GM12891 (cell line): ENCODE data around the gene CRISP2.
"Not testable (repeated sequence)": the region's sequence is repeated elsewhere in the genome, so short reads cannot be mapped to it uniquely, and the experiment has no call there.

Source experiments
- DNase-seq: peaks from one replicate; pipeline ENCODE4 v3.0.0; 2011; ENCODE audit warnings: low spot score; ENCODE audit not compliant: insufficient read length
- FAIRE-seq: peaks from 2 replicates; lab custom pipeline; 2011; peaks lifted over from hg19 to GRCh38; lab: Jason Lieb, UNC
- PAX5 ChIP-seq: IDR thresholded peaks from 2 replicates; pipeline ENCODE4 v1.6.1; 2011; ENCODE audit warnings: low read length, moderate library complexity, mild to moderate bottlenecking; ENCODE audit not compliant: insufficient read depth, severe bottlenecking
- POLR2A ChIP-seq: IDR thresholded peaks from 2 replicates; pipeline ENCODE4 v1.6.1; 2011; ENCODE audit warnings: low read depth, low read length, control low read depth
- POLR2AphosphoS5 ChIP-seq: IDR thresholded peaks from 2 replicates; pipeline ENCODE4 v1.6.1; 2011; ENCODE audit warnings: low read depth, low read length, control low read depth
- POU2F2 ChIP-seq: IDR thresholded peaks from 2 replicates; pipeline ENCODE4 v1.6.1; 2011; ENCODE audit warnings: low read depth, mild to moderate bottlenecking, control low read depth, low read length, moderate library complexity
- SPI1 ChIP-seq: IDR thresholded peaks from 2 replicates; pipeline ENCODE4 v1.6.1; 2011; ENCODE audit warnings: low read depth, low read length, control low read depth
- TAF1 ChIP-seq: IDR thresholded peaks from 2 replicates; pipeline ENCODE4 v1.6.1; 2011; ENCODE audit warnings: low read depth, low read length, control low read depth

CRISP2 gene

DNA sequence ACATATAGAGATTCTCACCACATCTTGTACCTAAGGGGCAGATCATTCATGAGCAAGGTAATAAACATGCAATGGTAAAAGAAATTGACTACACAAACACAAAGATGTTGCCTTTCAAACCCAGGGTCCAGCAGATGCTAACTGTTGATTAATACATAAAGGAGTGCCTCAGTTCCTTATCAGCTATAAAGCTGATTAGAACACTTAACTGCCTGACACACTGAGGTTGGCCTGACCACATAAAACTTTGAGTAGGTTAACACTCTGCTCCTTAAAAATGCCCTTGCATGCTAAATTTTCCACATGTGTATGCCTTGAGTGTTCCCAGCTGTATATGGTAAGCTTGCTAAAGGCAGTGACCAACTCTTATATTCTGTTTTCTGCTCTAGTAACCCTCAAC, 14.9 kb downstream of the CRISP2 start:
- TF ChIP-seq POLR2AphosphoS5 (no peak), SPI1 (no peak), POLR2A (no peak), PAX5 (no peak), POU2F2 (no peak), TAF1 (no peak)
- DNase-seq (no peak), FAIRE-seq (no peak)

DNA sequence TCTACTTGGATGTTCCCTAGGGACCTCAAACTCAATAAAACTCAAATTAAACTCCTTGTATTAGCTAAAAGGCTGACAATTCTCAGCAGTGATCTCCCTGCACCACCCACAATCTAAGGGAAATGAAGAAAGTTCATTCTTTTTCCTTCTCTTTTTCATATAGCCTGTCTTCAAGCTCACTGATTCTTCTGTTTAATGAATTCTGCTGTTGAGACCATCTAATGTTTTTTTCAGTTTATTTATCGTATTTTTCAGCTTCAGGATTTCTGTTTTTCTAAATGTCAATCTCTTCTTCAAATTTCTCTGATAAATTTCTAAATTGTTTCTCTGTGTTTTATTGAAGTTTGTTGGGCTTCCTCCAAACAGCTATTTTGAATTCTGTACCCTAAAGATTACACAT, 19.8 kb downstream of the CRISP2 start:
- TF ChIP-seq POU2F2, result no peak
- TF ChIP-seq POLR2A, result no peak
- no peak for TF ChIP-seq TAF1
- no peak for TF ChIP-seq SPI1
- TF ChIP-seq POLR2AphosphoS5, result no peak
- no peak for TF ChIP-seq PAX5
- DNase-seq (no peak), FAIRE-seq (no peak)

DNA sequence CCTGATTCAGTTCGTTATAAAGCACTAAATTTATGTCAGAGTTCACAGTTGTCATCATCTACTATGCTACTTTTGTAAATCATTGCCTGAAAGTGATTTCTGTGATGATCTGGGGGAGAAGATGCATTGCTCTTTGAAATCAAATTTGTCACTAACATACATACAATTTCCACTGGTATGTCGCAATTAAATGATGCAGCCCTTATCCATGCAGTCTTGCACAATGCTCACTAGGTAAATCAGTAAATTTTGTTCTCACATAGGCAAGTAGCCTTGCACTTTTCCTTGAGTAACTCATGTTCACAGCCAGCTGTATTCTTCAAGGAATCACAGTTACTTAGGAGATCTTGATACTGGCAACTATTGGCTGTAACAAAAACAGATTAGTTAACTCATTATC, 20.8 kb downstream of the CRISP2 start:
- FAIRE-seq, result no peak
- no peak for DNase-seq
- TF ChIP-seq POLR2AphosphoS5, result no peak
- no peak for TF ChIP-seq POLR2A
- no peak for TF ChIP-seq TAF1
- no peak for TF ChIP-seq PAX5
- TF ChIP-seq SPI1, result no peak
- no peak for TF ChIP-seq POU2F2

DNA sequence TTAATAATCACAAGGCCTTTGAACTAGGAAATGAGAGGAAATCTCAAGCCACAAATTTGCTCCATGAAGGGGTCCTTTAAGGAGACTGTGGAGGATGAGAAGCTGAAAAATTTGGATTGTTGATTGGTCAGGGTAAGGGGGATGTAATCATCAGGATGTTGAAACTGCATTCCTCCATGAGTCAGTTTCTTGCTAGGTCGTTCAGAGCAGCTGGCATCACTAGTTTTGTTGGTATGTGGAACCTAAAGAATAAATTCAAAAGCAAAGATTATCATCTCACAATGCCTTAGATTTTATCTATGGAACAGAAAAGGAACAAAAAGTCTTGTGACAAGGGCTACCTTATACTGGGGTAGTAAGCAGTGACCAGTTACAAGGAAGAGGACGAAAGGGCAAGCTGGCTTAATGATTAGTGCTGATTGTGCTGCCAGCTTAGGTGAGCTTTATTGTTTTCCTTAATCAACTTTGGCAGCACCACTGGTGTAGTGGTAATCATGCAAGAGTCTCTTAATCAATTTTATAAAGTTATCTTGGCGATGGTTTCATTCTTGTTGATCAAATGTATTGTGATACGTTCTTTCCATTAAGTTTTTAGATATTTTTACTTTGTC, 36.6 kb downstream of the CRISP2 start:
- DNase-seq (no peak), FAIRE-seq (no peak)
- TF ChIP-seq SPI1 (no peak), POLR2A (no peak), POU2F2 (no peak), PAX5 (no peak), TAF1 (no peak), POLR2AphosphoS5 (no peak)

DNA sequence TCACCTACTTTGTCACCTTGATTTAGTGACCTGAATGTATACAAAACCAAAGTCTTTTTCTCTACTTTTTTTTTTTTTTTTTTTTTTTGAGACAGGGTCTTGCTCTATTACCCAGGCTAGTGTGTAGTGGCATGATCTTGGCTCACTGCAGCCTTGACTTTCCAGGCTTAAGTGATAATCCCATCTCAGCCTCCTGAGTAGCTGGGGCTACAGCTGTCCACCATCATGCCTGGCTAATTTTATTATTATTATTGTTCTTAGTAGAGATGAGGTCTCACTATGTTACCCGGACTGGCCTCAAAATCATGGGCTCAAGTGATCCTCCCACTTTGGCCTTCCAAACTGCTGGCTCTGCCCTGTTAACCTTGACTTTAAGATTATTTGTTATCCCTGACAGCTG, 37.5 kb downstream of the CRISP2 start:
- no peak for DNase-seq
- FAIRE-seq, result no peak
- TF ChIP-seq POLR2A (no peak), SPI1 (no peak), POLR2AphosphoS5 (no peak), TAF1 (no peak), POU2F2 (no peak), PAX5 (no peak)

DNA sequence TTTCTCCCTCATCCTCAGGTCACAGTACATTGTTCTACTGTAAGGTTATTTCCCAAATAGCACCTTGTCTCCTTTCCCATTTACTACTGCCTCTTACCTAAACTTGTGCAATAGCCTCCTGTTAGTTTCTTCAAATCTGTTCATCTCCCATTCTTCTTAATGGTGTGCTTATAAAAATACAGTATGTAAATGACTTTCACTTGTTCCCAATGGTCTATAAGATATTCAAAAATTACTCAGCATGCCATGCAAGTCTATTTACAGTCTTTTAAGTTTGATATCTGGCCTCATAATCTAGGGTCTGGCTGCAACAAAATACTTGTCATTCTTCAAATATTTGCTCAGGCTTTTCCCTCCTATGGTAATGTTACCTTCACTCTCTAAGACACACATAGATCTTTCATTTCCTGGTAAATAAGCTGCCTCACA, 45.2 kb downstream of the CRISP2 start:
- DNase-seq (no peak), FAIRE-seq (no peak)
- TF ChIP-seq SPI1 (no peak), POLR2AphosphoS5 (no peak), POLR2A (no peak), PAX5 (no peak), TAF1 (no peak), POU2F2 (no peak)

DNA sequence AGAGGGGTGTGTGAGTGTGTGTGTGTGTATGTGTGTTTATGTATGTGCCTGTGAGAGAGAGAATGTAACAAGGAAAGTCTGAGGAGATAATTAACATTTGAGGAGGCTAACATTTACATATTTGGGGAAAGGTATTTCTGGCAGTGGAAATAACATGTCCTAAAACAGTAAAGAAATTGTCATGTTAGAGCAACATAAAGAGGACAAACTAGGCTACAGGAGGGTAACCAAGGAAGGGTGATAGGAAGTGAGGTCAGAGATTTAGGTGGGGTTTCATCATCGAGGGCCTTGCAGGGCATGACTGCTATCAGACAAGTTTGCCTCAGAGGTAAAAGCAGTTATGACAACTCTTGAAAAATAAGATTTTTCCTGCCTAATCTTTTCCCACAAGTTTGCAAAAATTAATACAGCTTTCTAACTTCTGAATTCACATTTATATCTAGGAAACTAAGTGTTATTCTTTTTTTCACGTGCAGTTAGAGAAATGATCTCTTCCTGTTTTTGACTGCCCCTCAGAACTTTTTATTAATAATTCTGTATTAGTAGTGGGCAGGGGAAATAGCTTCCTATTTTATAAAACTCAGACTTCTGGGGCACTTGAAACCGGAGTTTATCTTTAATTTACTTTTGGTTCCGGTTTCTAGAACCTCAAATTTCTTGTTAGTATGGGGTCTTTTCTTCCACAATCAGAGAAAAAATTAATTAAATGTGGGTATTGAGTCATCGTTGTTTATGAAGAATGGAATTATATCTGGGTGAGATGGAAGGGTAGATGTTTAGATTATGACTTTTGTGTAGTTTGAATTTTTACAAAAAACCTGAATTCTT, 46.2 kb downstream of the CRISP2 start:
- FAIRE-seq, result no peak
- DNase-seq, result no peak
- TF ChIP-seq TAF1 (no peak), POU2F2 (no peak), POLR2AphosphoS5 (no peak), POLR2A (no peak), PAX5 (no peak), SPI1 (no peak)

DNA sequence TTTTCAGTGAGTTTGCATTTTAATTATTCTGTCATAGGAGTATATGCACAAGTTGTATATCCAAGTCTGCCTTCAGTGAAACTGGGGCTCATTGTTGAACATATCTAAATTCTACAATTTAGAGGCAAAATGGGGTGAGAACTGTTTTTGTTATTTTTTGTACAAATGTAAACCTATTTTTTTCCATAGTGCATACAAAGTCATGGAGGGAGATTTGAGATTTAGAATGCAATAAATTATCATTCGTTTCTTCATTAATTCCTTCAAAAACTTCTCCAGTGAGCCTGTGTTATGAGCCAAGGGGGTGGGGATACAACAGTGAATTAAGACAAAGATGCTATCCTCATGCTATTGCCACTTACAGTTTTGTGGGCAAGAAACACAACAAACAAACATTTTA, 46.9 kb downstream of the CRISP2 start:
- FAIRE-seq (no peak), DNase-seq (no peak)
- TF ChIP-seq TAF1 (no peak), POLR2AphosphoS5 (no peak), SPI1 (no peak), PAX5 (no peak), POU2F2 (no peak), POLR2A (no peak)

DNA sequence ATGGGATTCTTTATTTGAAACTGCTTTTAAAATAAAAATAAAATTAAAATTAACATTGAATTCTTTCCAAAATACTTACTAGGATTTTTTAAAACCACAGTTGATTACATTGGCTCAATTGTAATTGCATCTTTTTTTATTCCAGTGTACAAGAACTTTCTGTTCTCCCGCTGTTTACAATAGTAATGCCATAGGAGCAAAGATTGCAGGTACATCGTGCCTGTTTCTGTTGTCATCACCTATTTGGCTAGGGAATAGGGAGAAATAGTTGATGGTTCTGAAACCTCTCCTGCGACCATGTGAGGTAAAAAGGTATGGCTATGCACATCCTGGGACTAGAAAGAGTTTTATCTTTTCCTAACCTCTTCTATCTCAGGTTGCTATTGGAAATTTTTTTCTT, 48.5 kb downstream of the CRISP2 start:
- DNase-seq (no peak), FAIRE-seq (no peak)
- TF ChIP-seq TAF1 (no peak), POLR2A (no peak), PAX5 (no peak), POLR2AphosphoS5 (no peak), SPI1 (no peak), POU2F2 (no peak)

DNA sequence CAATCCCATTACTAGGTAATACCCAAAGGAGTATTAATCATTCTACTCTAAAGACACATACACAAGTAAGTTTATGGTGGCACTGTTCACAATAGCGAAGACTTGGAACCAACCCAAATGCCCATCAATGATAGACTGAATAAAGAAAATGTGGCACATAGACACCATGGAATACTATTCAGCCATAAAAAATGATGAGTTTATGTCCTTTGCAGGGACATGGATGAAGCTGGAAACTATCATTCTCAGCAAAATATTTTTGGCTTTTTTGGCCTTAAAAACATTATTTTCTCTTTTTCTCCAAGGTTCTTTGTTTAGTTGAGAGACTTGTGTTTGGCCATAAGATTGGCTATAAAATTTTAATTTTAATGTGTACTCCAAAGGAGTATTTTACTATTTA, 49.3 kb downstream of the CRISP2 start:
- DNase-seq, FAIRE-seq: not testable (repeated sequence)
